ENCODE results near the gene PPT2. TPM values are rescaled to one million over a fixed set of nuclear protein-coding genes. Genes with fewer than 3 reads are reported as not detected.
"Not testable (repeated sequence)": the region's sequence is repeated elsewhere in the genome, so short reads cannot be mapped to it uniquely, and the experiment has no call there.

Gene PPT2
- total RNA-seq, 2 experiments from 2014 or later, result 8.7 to 8.9 TPM

- H3K4me3 Mint-ChIP-seq, result no peak overlapping the region
- no peaks in the 10 kb centered on the region for H3K36me3 Mint-ChIP-seq (ENCODE audit: low read depth)
- no peak overlapping the region for H3K27ac Mint-ChIP-seq
These were observed 56.3 kb downstream of the PPT2 start for GRCh38 chr6:32210191-32210601.

GRCh38 chr6:32211432-32211831, 57.5 kb downstream of the PPT2 start:
- H3K27me3 Mint-ChIP-seq; H3K36me3 Mint-ChIP-seq (ENCODE audit: low read depth); H3K4me3 ChIP-seq (ENCODE audit: low read length); H3K4me1 Mint-ChIP-seq (ENCODE audit: low read depth); H3K27me3 ChIP-seq (ENCODE audit: control insufficient read depth in 1 of 2, insufficient read depth in 2 of 2, low read length in 2 of 2); H3K27ac ChIP-seq (ENCODE audit: low read depth in 1 of 2, low read length in 2 of 2); DNase-seq; H3K9me3 ChIP-seq (ENCODE audit: control insufficient read depth in 1 of 2, insufficient read depth in 1 of 2, low read length in 2 of 2); ATAC-seq (ENCODE audit: poor library complexity); intact Hi-C loops (cut with DNase I, micrococcal nuclease); POLR2A ChIA-PET; H3K27ac Mint-ChIP-seq; H3K9me3 Mint-ChIP-seq; H3K36me3 ChIP-seq (ENCODE audit: insufficient read depth, low read length); H3K4me1 ChIP-seq (ENCODE audit: insufficient read depth, low read length); CTCF ChIA-PET; H3K4me3 Mint-ChIP-seq: not testable (repeated sequence)

More at GRCh38 chr6:32210191-32210601, 56.3 kb downstream of the PPT2 start:
- no peak for ATAC-seq (ENCODE audit: poor library complexity)
- Mint-ChIP-seq H3K4me1 (ENCODE audit: low read depth) (no peaks in the 10 kb centered on the region), H3K9me3 (no peaks in the 10 kb centered on the region), H3K27me3 (no peaks in the 10 kb centered on the region)
- H3K9me3 ChIP-seq (ENCODE audit: control insufficient read depth in 1 of 2, insufficient read depth in 1 of 2, low read length in 2 of 2), result no peaks in the 10 kb centered on the region
- intact Hi-C loops (cut with DNase I, micrococcal nuclease), result no loop called here
- no peak for DNase-seq
- POLR2A ChIA-PET, result no interaction called here
- H3K4me1 ChIP-seq (ENCODE audit: insufficient read depth, low read length), result no peaks in the 10 kb centered on the region
- no peak overlapping the region for H3K27ac ChIP-seq (ENCODE audit: low read depth in 1 of 2, low read length in 2 of 2)
- no peak for TF ChIP-seq CTCF (IDR thresholded peaks at IDR 0.05)
- no peaks in the 10 kb centered on the region for H3K27me3 ChIP-seq (ENCODE audit: control insufficient read depth in 1 of 2, insufficient read depth in 2 of 2, low read length in 2 of 2)
- H3K4me3 ChIP-seq (ENCODE audit: low read length), result no peak overlapping the region
- H3K36me3 ChIP-seq (ENCODE audit: insufficient read depth, low read length), result no peaks in the 10 kb centered on the region
- CTCF ChIA-PET, result no interaction called here

GRCh38 chr6:32212076-32212760, 58.3 kb downstream of the PPT2 start:
- POLR2A ChIA-PET, result no interaction called here
- no peaks in the 10 kb centered on the region for H3K9me3 Mint-ChIP-seq
- CTCF ChIA-PET, result no interaction called here
- H3K36me3 ChIP-seq (ENCODE audit: insufficient read depth, low read length), result no peaks in the 10 kb centered on the region
- no peaks in the 10 kb centered on the region for H3K4me1 ChIP-seq (ENCODE audit: insufficient read depth, low read length)
- ATAC-seq (ENCODE audit: poor library complexity), result no peak
- H3K27ac Mint-ChIP-seq, result no peak overlapping the region
- H3K36me3 Mint-ChIP-seq (ENCODE audit: low read depth), result no peaks in the 10 kb centered on the region
- no peak for TF ChIP-seq CTCF (IDR thresholded peaks at IDR 0.05)
- no peak overlapping the region for H3K4me3 ChIP-seq (ENCODE audit: low read length)
- H3K9me3 ChIP-seq (ENCODE audit: control insufficient read depth in 1 of 2, insufficient read depth in 1 of 2, low read length in 2 of 2), result no peaks in the 10 kb centered on the region
- no peaks in the 10 kb centered on the region for H3K27me3 Mint-ChIP-seq
- no peak for DNase-seq
- no peak overlapping the region for H3K4me3 Mint-ChIP-seq
- H3K4me1 Mint-ChIP-seq (ENCODE audit: low read depth), result no peaks in the 10 kb centered on the region
- H3K27ac ChIP-seq (ENCODE audit: low read depth in 1 of 2, low read length in 2 of 2), result no peak overlapping the region
- H3K27me3 ChIP-seq (ENCODE audit: control insufficient read depth in 1 of 2, insufficient read depth in 2 of 2, low read length in 2 of 2), result no peaks in the 10 kb centered on the region
- intact Hi-C loops (cut with DNase I, micrococcal nuclease), result no loop called here

Small RNAs within 50 kb of the gene (microRNA-seq; reads per million reads assigned to microRNA genes)
- gene MIR6721 (ENCODE audit: borderline microRNAs expressed, borderline replicate concordance) (not detected), gene MIR6833 (ENCODE audit: borderline microRNAs expressed, borderline replicate concordance) (not detected)

Other genes starting within 250 kb of the PPT2 start
- gene C2, start 226.4 kb upstream of the PPT2 start, total RNA-seq, result 1 to 10 TPM; 1.4 to 2.3 TPM
- gene CFB, start 208.0 kb upstream of the PPT2 start, total RNA-seq, result 1 to 10 TPM; 1.5 to 2.2 TPM
- 10 to 100 TPM; 53.8 to 58.2 TPM for gene NELFE, start 195.2 kb upstream of the PPT2 start, total RNA-seq
- gene SKIC2, start 195.0 kb upstream of the PPT2 start, total RNA-seq, result 100 to 1,000 TPM; 133 to 141 TPM
- 10 to 100 TPM; 30.0 to 31.1 TPM for gene DXO, start 182.0 kb upstream of the PPT2 start, total RNA-seq
- 1 to 10 TPM; 4.2 TPM for gene C4A, start 172.1 kb upstream of the PPT2 start, total RNA-seq
- 1 to 10 TPM; 3.0 to 4.0 TPM for gene C4B, start 139.3 kb upstream of the PPT2 start, total RNA-seq
- under 1 TPM; 0.17 to 0.36 TPM for gene CYP21A2, start 115.7 kb upstream of the PPT2 start, total RNA-seq
- 1 to 10 TPM; 8.3 to 9.0 TPM for gene TNXB, start 44.8 kb upstream of the PPT2 start, total RNA-seq
- 10 to 100 TPM; 72.2 to 75.6 TPM for gene ATF6B, start 25.9 kb upstream of the PPT2 start, total RNA-seq
- under 1 TPM; 0.66 to 0.73 TPM for gene FKBPL, start 23.9 kb upstream of the PPT2 start, total RNA-seq
- gene PRRT1, start 2.2 kb upstream of the PPT2 start, total RNA-seq, result 1 to 10 TPM; 2.6 to 3.2 TPM
- gene EGFL8, start 10.5 kb downstream of the PPT2 start, total RNA-seq, result 10 to 100 TPM; 13.1 to 13.8 TPM
- 10 to 100 TPM; 13.2 to 13.3 TPM for gene AGPAT1, start 21.9 kb downstream of the PPT2 start, total RNA-seq
- gene RNF5, start 24.3 kb downstream of the PPT2 start, total RNA-seq, result 1 to 10 TPM; 9.6 to 9.9 TPM
- gene AGER, start 30.1 kb downstream of the PPT2 start, total RNA-seq, result 10 to 100 TPM; 23.5 to 27.0 TPM
- 10 to 100 TPM; 62.0 to 65.6 TPM for gene PBX2, start 36.1 kb downstream of the PPT2 start, total RNA-seq
- gene GPSM3, start 38.5 kb downstream of the PPT2 start, total RNA-seq, result 100 to 1,000 TPM; 190 to 202 TPM
- under 1 TPM; 0.47 to 0.53 TPM for gene NOTCH4, start 69.9 kb downstream of the PPT2 start, total RNA-seq
- not detected for gene TSBP1, start 217.8 kb downstream of the PPT2 start, total RNA-seq

All from CD4-positive, alpha-beta T cell (primary cell).